HCT116 (cell line): Measurements from ENCODE around the gene ACOT7. TPM values are rescaled to one million over a fixed set of nuclear protein-coding genes. Genes with fewer than 3 reads are reported as not detected.

Source experiments
- ATAC-seq: fragments of 200-7000 bp; cut with Tn5 transposase; 2 replicates; pipeline ENCODE4 v1.9.1; 2020; ENCODE audit warnings: mild to moderate bottlenecking, moderate library complexity
- BruUV-seq: library from RNA; stranded (reverse); fragments of 400-500 nt; replicated peaks from 2 replicates; lab custom pipeline; 2021; lab: Mats Ljungman, UMichigan
- CTCF ChIA-PET: fragments of 300-600 bp; sonication (Branson Sonifier 250); formaldehyde crosslinking; loops from one replicate; lab custom pipeline; 2021; ENCODE audit warnings: antibody characterized with exemption; lab: Charles Lee
- POLR2A ChIA-PET: fragments of 300-600, 350-600 bp; sonication (Branson Sonifier 250); formaldehyde crosslinking; loops from one replicate; lab custom pipeline; 2021; ENCODE audit warnings: antibody characterized with exemption; lab: Charles Lee
- RAD21 ChIA-PET, 2 experiments: fragments of 300-600 bp; sonication (Branson Sonifier 250); formaldehyde crosslinking; loops; one replicate each; lab custom pipeline; 2023; ENCODE audit warnings: low total read pairs in 2 of 2; ENCODE audit not compliant: uncharacterized antibody in 2 of 2, unreplicated experiment in 2 of 2, low non-redundant PET in 1 of 2; lab: Charles Lee
- DNase-seq: peaks from one replicate; pipeline ENCODE4 v3.0.0-alpha.2; 2010; ENCODE audit warnings: low read depth, low spot score
- H2AFZ ChIP-seq: fragments of 200-600 bp; shearing (Covaris generic), sonication (generic); 2 replicates; pipeline ENCODE4 v1.6.1; 2017; ENCODE audit warnings: low read depth, mixed run types, mixed read lengths, antibody characterized with exemption, low read length; ENCODE audit not compliant: poor library complexity, severe bottlenecking
- H3K27ac ChIP-seq: 2 replicates; pipeline ENCODE4 v1.5.1; 2012; ENCODE audit warnings: low read depth, low read length
- H3K27me3 ChIP-seq: fragments of 200-600 bp; sonication (generic); 2 replicates; pipeline ENCODE4 v1.6.1; 2016; ENCODE audit warnings: mixed run types, low read length, mixed read lengths; ENCODE audit not compliant: insufficient read depth
- H3K36me3 ChIP-seq, 2 experiments: fragments of 200-500 bp in 1 of 2; fragments of 200-600 bp in 1 of 2; sonication (Bioruptor generic) in 1 of 2; sonication (generic) in 1 of 2; 2 replicates each; pipeline versions ENCODE4 v1.5.1 to v1.6.1; 2014 to 2016; ENCODE audit warnings: low read length in 2 of 2, inconsistent platforms in 1 of 2, mixed read lengths in 1 of 2, mixed run types in 1 of 2; ENCODE audit not compliant: insufficient read depth in 2 of 2, control insufficient read depth in 1 of 2
- H3K4me1 ChIP-seq, 2 experiments: fragments of 200-600 bp in 1 of 2; sonication (generic) in 1 of 2; 2 replicates each; pipeline versions ENCODE4 v1.5.1 to v1.6.1; 2012 to 2017; ENCODE audit warnings: low read length in 2 of 2, inconsistent platforms in 1 of 2, mild to moderate bottlenecking in 1 of 2, mixed read lengths in 1 of 2, mixed run types in 1 of 2, moderate library complexity in 1 of 2; ENCODE audit not compliant: insufficient read depth in 2 of 2, control insufficient read depth in 1 of 2
- H3K4me2 ChIP-seq: fragments of 200-600 bp; sonication (generic); 2 replicates; pipeline ENCODE4 v1.6.1; 2017; ENCODE audit warnings: mixed run types, low read length, mixed read lengths
- H3K4me3 ChIP-seq, 2 experiments: fragments of 200-600 bp in 1 of 2; sonication (generic) in 1 of 2; replicated peaks in 1 of 2; 2 replicates each; pipeline ENCODE4 v1.5.1; 2011 to 2016; ENCODE audit warnings: low read length in 2 of 2, control low read depth in 1 of 2, low read depth in 1 of 2, mild to moderate bottlenecking in 1 of 2, mixed read lengths in 1 of 2, mixed run types in 1 of 2
- H3K79me2 ChIP-seq: fragments of 200-600 bp; sonication (generic); 2 replicates; pipeline ENCODE4 v1.6.1; 2017; ENCODE audit warnings: mild to moderate bottlenecking, mixed run types, low read length, moderate library complexity, mixed read lengths; ENCODE audit not compliant: insufficient read depth
- H3K9ac ChIP-seq: fragments of 200-600 bp; sonication (generic); 2 replicates; pipeline ENCODE4 v1.6.1; 2016; ENCODE audit warnings: low read length, mixed read lengths
- H3K9me2 ChIP-seq: fragments of 200-600 bp; sonication (generic), shearing (Covaris generic); 2 replicates; pipeline ENCODE4 v1.6.1; 2017; ENCODE audit warnings: mixed run types, mild to moderate bottlenecking, moderate library complexity; ENCODE audit not compliant: insufficient read depth
- H3K9me3 ChIP-seq, 2 experiments: fragments of 200-500 bp in 1 of 2; fragments of 200-600 bp in 1 of 2; sonication (Bioruptor generic) in 1 of 2; sonication (generic) in 1 of 2; 2 replicates each; pipeline ENCODE4 v1.6.1; 2014 to 2017; ENCODE audit warnings: low read length in 2 of 2, mixed read lengths in 2 of 2, inconsistent platforms in 1 of 2, low read depth in 1 of 2, mild to moderate bottlenecking in 1 of 2, mixed run types in 1 of 2, moderate library complexity in 1 of 2; ENCODE audit not compliant: control insufficient read depth in 1 of 2, insufficient read depth in 1 of 2
- H4K20me1 ChIP-seq: fragments of 200-600 bp; sonication (generic), shearing (Covaris generic); 2 replicates; pipeline ENCODE4 v1.6.1; 2017; ENCODE audit warnings: mixed run types, mild to moderate bottlenecking, moderate library complexity; ENCODE audit not compliant: insufficient read depth
- ELF1 ChIP-seq: IDR thresholded peaks from 2 replicates; pipeline ENCODE4 v1.6.1; 2012; ENCODE audit warnings: low read depth, borderline replicate concordance
- EZH2phosphoT487 ChIP-seq: fragments of 200-600 bp; IDR thresholded peaks from 2 replicates; pipeline ENCODE4 v1.6.1; 2018; ENCODE audit warnings: antibody characterized with exemption, borderline replicate concordance
- FOSL1 ChIP-seq: IDR thresholded peaks from 2 replicates; pipeline ENCODE4 v1.6.1; 2012; ENCODE audit warnings: low read depth
- POLR2AphosphoS5 ChIP-seq: IDR thresholded peaks from 2 replicates; pipeline ENCODE4 v1.6.1; 2011; ENCODE audit warnings: mild to moderate bottlenecking, low read depth, low read length, moderate library complexity
- REST ChIP-seq: IDR thresholded peaks from 2 replicates; pipeline ENCODE4 v1.6.1; 2012; ENCODE audit warnings: low read depth
- SIN3A ChIP-seq: IDR thresholded peaks from 2 replicates; pipeline ENCODE4 v1.6.1; 2012; ENCODE audit warnings: low read depth
- SP1 ChIP-seq: IDR thresholded peaks from 2 replicates; pipeline ENCODE4 v1.6.1; 2012; ENCODE audit warnings: low read depth
- YY1 ChIP-seq: IDR thresholded peaks from 2 replicates; pipeline ENCODE4 v1.6.1; 2011; ENCODE audit warnings: low read length, low read depth, moderate library complexity, mild to moderate bottlenecking; ENCODE audit not compliant: insufficient replicate concordance; ENCODE audit errors: extremely low read depth
- ZFX ChIP-seq: fragments of 450-650 bp; IDR thresholded peaks from 2 replicates; pipeline ENCODE4 v1.6.1; 2017
- ZNF274 ChIP-seq: fragments of 200-500 bp; sonication (Bioruptor generic); IDR thresholded peaks from 2 replicates; pipeline ENCODE4 v1.6.1; 2014; ENCODE audit warnings: mild to moderate bottlenecking, low read depth, low read length, inconsistent platforms
- intact Hi-C: fragments of 100-400 bp; cut with micrococcal nuclease; formaldehyde crosslinking; loops from 2 replicates; pipeline ENCODE4 v1.10.0; 2022
- total RNA-seq: library from RNA; stranded (reverse); gene quantifications from one replicate; pipeline ENCODE4 v1.2.1, GENCODE V29; 2021; ENCODE audit not compliant: unreplicated experiment
- TF ChIP-seq, protein P1 (sequence below), 3 experiments: fragments of 200-600 bp in 1 of 3; sonication (generic) in 1 of 3; IDR thresholded peaks in 2 of 3; conservative IDR thresholded peaks in 1 of 3; 2 replicates each; pipeline ENCODE4 v1.5.1; 2012 to 2017; ENCODE audit warnings: low read depth in 2 of 3, low read length in 2 of 3, antibody characterized with exemption in 1 of 3, borderline replicate concordance in 1 of 3, control low read depth in 1 of 3, mild to moderate bottlenecking in 1 of 3, mixed read lengths in 1 of 3, mixed run types in 1 of 3, moderate library complexity in 1 of 3; ENCODE audit not compliant: insufficient read depth in 1 of 3
- TF ChIP-seq, protein P2 (sequence below): IDR thresholded peaks from 2 replicates; pipeline ENCODE4 v1.6.1; 2011; ENCODE audit warnings: mild to moderate bottlenecking, low read length, moderate library complexity; ENCODE audit not compliant: insufficient replicate concordance; ENCODE audit errors: extremely low read depth

The ACOT7 gene
- total RNA-seq, 1 experiment from 2014 or later: 162 TPM

DNA sequence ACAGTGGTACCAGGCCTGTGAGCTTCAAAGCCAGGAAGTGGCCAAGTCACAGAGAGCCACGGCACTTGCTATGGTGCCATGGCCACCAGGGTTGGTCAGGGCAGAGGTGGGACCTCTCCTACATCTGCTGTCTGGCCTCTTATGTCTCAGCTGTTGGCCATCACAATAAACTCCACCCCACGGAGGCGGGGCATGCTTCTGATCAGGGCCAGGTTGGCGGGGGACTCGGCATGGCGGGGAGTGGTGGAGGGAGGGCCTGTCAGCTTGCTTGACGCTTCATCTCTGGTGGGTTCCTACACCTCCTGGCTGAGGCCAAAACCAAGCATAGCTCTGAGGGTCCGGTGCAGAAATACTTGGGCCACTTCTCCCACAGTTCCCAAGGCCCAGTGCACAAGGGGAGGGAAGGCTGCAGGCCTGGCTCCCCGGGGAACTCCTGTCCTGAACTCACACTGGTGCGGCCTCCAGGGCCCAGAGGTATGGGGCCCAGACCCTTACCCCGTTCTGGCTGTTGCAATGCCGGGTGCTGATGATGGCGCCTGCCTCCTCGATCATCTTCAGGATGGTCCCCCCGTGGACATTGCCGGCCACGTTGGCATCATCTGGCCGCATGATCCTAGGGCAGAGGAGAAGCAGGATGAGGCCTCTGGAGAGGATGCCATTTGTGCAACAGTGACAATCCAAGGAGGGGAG is 44.2 kb downstream of the ACOT7 start:
- H3K9me3 ChIP-seq: no peaks in the 10 kb centered on the region
- H3K9ac ChIP-seq: no peak overlapping the region
- BruUV-seq: no TSS peak
- TF ChIP-seq SIN3A (no peak), ZNF274 (no peak), ZFX (no peak), SP1 (no peak), YY1 (no peak), FOSL1 (no peak), REST (no peak), POLR2AphosphoS5 (no peak), ELF1 (no peak), EZH2phosphoT487 (no peak)
- TF ChIP-seq, protein P1, sequence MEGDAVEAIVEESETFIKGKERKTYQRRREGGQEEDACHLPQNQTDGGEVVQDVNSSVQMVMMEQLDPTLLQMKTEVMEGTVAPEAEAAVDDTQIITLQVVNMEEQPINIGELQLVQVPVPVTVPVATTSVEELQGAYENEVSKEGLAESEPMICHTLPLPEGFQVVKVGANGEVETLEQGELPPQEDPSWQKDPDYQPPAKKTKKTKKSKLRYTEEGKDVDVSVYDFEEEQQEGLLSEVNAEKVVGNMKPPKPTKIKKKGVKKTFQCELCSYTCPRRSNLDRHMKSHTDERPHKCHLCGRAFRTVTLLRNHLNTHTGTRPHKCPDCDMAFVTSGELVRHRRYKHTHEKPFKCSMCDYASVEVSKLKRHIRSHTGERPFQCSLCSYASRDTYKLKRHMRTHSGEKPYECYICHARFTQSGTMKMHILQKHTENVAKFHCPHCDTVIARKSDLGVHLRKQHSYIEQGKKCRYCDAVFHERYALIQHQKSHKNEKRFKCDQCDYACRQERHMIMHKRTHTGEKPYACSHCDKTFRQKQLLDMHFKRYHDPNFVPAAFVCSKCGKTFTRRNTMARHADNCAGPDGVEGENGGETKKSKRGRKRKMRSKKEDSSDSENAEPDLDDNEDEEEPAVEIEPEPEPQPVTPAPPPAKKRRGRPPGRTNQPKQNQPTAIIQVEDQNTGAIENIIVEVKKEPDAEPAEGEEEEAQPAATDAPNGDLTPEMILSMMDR (IDR thresholded peaks at IDR 0.05 in 2 of 3, conservative IDR thresholded peaks at IDR 0.05 in 1 of 3; ENCODE audit: borderline replicate concordance in 1 of 3, insufficient read depth in 1 of 3, low read depth in 2 of 3, low read length in 2 of 3): no peak
- TF ChIP-seq, protein P2, sequence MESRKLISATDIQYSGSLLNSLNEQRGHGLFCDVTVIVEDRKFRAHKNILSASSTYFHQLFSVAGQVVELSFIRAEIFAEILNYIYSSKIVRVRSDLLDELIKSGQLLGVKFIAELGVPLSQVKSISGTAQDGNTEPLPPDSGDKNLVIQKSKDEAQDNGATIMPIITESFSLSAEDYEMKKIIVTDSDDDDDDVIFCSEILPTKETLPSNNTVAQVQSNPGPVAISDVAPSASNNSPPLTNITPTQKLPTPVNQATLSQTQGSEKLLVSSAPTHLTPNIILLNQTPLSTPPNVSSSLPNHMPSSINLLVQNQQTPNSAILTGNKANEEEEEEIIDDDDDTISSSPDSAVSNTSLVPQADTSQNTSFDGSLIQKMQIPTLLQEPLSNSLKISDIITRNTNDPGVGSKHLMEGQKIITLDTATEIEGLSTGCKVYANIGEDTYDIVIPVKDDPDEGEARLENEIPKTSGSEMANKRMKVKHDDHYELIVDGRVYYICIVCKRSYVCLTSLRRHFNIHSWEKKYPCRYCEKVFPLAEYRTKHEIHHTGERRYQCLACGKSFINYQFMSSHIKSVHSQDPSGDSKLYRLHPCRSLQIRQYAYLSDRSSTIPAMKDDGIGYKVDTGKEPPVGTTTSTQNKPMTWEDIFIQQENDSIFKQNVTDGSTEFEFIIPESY: no peak
- H3K9me2 ChIP-seq: no peaks in the 10 kb centered on the region
- peaks cover 49% of the 10 kb centered on the region for H3K79me2 ChIP-seq
- H3K4me3 ChIP-seq: no peak overlapping the region
- ChIA-PET POLR2A (no interaction called here), RAD21 (interaction anchor here (0.6 to 1.3 kb wide), 2 partner anchors 47 to 89 kb away, joined by 3 read pairs; no protein-coding TSS in a partner anchor), CTCF (interaction anchor here (1.0 kb wide), 1 partner anchor 54 kb away, joined by 4 read pairs; no protein-coding TSS in a partner anchor)
- peaks cover 26 to 35% of the 10 kb centered on the region in 2 experiments for H3K4me1 ChIP-seq
- no peaks in the 10 kb centered on the region for H3K27me3 ChIP-seq
- H4K20me1 ChIP-seq: no peaks in the 10 kb centered on the region
- H3K27ac ChIP-seq: no peak overlapping the region; the same call in 1 of the 2 replicates
- intact Hi-C loops: loop anchor here (2.0 to 10.0 kb wide), 2 partner anchors 47 to 295 kb away; no protein-coding TSS in a partner anchor
- no peak overlapping the region for H2AFZ ChIP-seq
- H3K4me2 ChIP-seq: no peak overlapping the region
- ATAC-seq (no peak), DNase-seq (no peak)
- no peaks in the 10 kb centered on the region; a peak in 1 of 4 replicates for H3K36me3 ChIP-seq
